ENCODE measurements around the gene ADAM12.
"Not testable (repeated sequence)": the region's sequence is repeated elsewhere in the genome, so short reads cannot be mapped to it uniquely, and the experiment has no call there.

ADAM12 gene

DNA sequence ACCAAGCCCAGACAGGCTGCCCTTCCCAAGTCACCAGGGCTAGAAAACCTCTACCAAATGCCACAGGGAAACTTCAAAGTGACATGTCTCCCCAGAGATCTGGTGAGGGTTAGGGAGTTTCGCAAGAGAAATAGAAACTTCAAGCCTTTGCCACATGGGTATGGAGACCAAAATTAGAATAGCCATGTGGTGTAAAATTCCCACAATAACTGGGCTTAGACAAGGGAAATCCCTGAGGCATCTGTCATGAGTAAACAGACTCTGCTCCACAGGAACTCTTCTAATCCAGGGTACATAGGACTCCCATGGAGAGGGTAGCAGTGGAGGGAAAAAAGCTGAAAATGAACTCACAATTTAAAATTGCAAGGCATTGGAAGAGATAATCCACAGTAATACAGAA, 14.3 kb downstream of the ADAM12 start:
- DNase-seq (ENCODE audit: low spot score) = no peak

DNA sequence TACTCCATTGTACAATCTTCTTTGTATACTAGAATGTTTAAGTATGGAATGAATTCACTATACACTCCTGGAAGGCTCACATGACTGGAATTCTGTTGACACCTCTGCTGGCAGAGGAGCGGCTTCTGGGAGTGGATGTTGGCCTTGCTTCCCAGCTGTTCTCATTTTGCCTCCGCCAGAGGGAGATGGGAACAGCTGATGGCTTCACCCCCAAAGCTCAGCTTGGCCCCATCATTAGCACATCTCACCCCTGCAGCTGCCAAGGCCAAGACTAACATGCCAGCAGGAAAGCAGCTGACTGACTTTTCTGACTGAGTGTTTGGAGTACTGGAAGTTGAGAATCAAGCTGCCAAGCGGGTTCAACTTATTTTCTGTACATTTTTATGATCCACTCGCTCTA, 15.1 kb downstream of the ADAM12 start:
- no peak for DNase-seq (ENCODE audit: low spot score)

DNA sequence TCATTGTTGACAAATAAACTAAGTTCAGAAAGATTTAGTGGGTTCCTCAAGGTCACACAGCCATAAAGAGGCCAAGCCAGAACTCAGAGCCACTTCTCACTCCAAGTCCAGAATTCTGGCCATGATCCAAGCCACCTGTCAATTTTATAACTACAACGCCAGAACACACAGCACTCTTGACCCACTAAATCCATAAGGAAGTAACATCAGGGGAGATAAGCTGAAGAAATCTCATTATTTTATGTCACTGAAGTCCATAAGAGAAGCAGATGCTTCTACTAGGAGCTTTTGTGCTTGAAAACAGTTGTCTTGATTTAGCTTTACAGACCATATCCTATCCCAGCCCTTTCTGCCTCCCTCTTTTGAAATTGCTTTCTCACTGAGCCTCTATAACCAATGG, 15.9 kb downstream of the ADAM12 start:
- no peak for DNase-seq (ENCODE audit: low spot score)

GRCh38 chr10:126369125-126369710, 19.1 kb downstream of the ADAM12 start:
- DNase-seq (ENCODE audit: low spot score) = no peak

DNA sequence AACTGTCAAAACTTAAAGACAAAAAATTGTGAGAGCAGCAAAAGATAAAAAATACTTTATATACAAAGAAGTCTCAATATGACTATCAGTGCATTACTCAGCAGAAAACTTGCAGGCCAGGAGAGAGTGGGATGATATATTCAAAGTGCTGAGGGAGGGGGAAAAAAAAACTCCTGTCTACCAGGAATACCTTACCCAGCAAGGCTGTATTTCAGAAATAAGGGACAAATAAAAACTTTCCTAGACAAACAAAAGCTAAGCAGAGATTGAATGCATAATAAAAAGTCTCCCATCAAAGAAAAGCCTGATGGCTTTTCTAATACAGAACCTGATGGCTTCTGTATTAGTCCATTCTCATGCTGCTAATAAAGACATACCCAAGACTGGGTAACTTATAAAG, 31.1 kb downstream of the ADAM12 start:
- no peak for DNase-seq (ENCODE audit: low spot score)

DNA sequence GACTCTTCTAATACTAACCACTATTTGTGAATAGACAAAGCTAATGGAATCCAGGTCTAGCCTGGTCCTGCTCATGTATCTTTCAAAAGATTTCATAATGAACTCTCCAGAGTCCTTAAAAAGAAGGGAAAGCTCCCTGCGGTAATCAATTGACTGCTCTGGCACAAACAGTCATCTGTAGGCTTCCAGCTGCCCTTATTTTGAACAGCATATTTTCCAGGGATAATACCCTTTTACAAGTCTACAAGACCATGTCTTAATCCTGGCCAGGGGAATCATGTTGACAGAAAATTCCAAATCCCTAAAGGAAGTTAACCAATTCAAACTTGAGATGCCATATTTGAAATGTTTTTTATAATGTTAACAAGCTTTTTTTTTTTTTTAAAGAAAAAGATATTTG, 34.6 kb downstream of the ADAM12 start:
- DNase-seq (ENCODE audit: low spot score) = no peak

DNA sequence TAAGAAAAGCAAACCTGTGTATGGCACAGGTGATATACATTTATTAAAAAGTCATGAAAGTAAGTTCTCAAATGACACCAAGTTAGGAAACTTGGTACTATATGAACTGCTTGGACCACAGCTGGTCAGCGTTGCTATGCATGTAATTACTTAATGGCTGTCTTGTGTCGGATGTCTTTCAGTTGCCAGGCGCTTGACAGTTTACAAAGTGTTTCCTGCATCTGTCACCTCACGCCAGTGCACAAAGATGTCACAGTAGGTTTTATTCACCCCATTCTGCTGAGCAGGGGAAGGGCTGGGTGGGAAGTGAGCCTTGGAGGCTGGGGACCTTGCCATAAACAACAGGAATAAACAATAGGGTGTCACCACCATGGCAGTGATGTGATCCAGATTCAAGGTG, 35.8 kb downstream of the ADAM12 start:
- no peak for DNase-seq (ENCODE audit: low spot score)

DNA sequence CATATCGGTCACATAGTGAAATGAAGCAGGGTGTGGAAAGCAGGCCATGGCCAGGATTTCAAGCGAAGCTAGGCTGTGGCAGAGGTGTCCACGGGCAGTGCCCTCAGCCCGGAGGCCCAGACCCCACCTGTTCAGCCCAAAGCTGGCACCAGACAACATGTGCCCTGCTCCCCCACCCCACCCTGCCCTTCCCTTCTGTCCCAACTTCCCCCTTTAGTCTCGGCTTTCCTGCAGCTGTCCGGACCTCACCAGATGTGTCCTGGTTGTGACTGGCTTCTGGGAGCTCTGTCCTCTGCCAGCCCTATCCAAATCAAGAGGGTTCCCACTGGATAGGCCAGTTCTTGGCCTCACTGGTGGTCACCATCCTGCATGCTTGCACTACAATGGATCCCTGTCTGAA, 37.3 kb downstream of the ADAM12 start:
- DNase-seq (ENCODE audit: low spot score) = no peak

GRCh38 chr10:126350216-126350992, 37.9 kb downstream of the ADAM12 start:
- DNase-seq (ENCODE audit: low spot score) = peak; percentile 57

DNA sequence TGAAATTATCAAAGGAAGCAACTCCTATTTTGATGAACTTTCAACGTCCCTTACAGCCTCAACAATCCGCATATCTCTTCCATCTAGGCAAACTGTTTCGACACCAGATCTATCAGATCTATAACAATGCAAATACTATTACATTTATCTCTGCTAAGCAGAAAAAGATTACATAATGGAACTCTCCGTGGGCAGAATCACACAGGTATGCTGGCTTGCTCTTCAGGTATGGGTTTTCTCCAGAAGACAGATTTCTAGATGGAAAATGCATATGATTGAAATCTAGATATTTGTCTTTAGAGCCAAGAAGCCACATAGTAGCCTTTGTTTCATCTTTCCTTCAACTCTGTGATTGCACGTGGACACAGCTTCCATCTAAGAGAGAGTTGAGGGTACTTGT, 38.6 kb downstream of the ADAM12 start:
- no peak for DNase-seq (ENCODE audit: low spot score)

DNA sequence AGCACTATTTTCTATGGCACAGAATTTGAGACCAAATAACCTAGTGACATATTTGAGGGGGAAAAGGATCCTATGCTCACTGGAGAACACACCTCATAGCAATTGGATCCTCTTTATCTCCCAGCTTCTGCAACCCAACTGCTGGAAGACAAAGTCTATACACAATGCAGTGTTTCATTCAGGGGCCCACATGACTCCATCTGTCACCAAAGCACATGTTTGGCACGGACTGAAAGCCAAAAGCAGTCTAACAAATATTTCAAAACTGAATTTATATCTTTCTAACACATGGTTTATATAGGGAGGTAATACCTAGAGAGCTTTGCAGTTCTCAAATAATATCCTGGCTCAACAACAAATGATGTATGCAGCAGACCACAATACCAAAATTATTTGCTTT, 39.2 kb downstream of the ADAM12 start:
- DNase-seq (ENCODE audit: low spot score) = no peak

DNA sequence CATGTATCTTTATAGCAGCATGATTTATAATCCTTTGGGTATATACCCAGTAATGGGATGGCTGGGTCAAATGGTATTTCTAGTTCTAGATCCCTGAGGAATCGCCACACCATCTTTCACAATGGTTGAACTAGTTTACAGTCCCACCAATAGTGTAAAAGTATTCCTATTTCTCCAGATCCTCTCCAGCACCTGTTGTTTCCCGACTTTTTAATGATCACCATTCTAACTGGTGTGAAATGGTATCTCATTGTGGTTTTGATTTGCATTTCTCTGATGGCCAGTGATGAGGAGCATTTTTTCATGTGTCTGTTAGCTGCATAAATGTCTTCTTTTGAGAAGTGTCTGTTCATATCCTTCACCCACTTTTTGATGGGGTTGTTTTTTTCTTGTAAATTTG, 44.8 kb downstream of the ADAM12 start:
- not testable (repeated sequence) for DNase-seq (ENCODE audit: low spot score)

DNA sequence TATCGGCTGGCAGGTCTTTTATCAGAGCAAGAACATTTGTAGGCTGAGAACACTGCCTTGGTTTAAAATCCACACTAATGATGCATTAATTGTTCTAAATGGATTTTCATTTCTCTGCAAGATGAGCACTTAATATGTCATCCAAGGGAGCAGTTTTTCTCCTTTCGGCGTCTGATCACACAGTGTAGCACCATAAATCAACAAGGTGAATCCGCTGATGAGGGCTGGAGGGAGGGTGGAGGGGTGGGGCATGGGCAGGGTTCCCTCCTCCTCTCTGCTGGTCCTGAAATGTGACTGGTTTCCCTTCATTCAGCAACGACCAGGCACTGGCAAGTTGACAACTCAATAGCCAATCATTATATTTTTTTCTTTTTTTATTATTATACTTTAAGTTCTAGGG, 45.6 kb downstream of the ADAM12 start:
- DNase-seq (ENCODE audit: low spot score) = no peak

DNA sequence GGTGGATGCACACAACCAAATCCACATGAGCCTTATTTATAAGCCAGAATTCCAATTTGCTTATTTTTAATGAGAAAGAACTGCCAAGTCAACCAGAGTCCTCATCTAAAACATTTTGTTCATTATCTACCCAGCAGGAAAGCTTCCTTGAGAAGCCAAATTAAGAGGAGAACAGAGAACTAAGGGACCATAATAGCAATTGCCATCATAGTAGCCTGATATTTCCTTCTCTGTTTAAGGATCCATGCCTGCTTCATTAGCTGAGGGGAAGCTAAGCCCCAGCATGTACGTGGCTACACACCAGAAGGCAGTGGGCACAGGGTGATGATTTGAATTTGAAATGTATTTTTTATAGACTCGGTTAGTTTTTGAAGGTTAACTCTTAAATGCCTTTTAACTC, 46.8 kb downstream of the ADAM12 start:
- DNase-seq (ENCODE audit: low spot score) = no peak

DNA sequence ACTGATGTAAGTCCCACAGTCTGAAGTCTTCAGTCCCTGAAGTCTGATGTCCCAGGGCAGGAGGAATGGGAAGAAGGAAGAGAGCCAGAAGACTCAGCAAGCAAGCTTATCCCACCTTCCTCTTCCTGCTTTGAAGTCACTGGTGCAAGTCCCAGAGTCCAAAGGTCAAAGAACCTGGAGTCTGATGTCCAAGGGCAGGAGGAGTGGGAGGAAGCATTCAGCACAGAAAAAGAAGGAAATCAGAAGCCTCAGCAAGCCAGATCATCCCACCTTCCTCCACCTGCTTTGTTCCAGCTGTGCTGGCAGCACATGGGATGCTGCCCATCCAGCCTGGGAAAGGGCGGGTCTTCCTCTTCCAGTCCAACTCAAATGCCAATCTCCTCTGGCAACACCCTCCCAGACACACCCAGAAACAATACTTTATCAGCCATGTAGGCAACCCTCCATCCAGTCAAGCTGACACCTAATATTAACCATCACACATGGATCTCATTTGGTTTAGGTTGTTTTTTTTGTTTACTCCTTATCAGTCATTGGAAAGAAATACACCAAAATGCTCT, 50.9 kb downstream of the ADAM12 start:
- DNase-seq (ENCODE audit: low spot score) = no peak

DNA sequence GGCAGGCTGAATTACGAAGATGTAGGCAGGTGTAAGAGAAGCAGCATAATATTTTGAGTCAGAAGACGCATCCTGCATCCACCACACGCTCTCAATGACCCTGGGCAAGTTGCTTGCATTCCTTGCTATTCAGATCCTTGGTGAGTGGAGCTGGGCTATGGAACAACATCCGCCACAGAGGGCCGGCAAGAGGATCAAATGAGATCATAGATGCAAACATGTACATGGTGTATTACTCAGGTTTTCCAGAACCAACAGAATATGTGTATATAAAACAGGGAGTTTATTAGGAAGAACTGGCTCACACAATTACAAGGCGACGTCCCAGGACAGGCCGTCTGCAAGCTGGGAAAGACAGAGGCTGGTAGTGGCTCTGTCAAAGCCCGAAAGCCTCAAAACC, 51.5 kb downstream of the ADAM12 start:
- DNase-seq (ENCODE audit: low spot score) = no peak

- no peak for DNase-seq (ENCODE audit: low spot score)
These were observed 54.0 kb downstream of the ADAM12 start for GRCh38 chr10:126334272-126334671.

DNA sequence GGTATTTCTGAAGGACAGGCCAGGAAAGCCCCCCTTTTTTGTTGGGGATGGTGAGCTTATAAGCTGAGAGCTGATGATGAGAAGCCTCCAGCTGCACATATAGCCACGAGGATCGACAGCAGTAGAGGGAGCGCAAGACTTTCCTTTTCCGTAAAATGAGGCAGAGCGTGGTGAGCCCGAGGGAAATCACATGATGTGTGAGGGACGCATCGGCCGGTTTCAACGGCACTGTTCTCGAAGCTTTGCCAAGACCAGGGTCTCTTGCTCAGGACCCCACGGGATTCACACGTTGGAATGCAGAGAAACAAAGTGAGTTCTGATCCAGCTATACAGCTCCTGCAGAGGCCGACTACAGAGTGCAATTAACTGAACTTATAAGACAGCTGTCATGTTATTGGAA, 55.7 kb downstream of the ADAM12 start:
- no peak for DNase-seq (ENCODE audit: low spot score)

DNA sequence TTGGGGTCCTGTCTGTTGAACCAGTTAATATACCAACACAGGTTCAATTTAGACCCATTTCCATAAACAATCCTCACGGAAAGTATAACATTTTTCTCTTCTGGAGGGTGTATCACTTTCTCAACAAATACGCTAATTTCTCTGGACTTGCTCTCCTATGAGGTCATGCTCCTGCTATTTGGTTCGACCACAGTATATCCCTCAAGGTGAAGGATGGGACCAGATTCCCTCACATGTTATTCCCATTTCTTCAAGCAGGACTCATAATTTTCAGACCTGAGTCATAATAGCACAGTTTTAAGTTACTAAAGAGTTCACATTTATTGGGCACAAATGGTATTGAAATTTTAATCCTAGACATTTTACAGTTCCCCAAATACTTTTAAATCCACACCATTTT, 57.2 kb downstream of the ADAM12 start:
- DNase-seq (ENCODE audit: low spot score) = no peak

GRCh38 chr10:126324826-126325225, 63.5 kb downstream of the ADAM12 start:
- no peak for DNase-seq (ENCODE audit: low spot score)

GRCh38 chr10:126321440-126321839, 66.8 kb downstream of the ADAM12 start:
- no peak for DNase-seq (ENCODE audit: low spot score)

GRCh38 chr10:126317751-126318150, 70.5 kb downstream of the ADAM12 start:
- DNase-seq (ENCODE audit: low spot score) = no peak

DNA sequence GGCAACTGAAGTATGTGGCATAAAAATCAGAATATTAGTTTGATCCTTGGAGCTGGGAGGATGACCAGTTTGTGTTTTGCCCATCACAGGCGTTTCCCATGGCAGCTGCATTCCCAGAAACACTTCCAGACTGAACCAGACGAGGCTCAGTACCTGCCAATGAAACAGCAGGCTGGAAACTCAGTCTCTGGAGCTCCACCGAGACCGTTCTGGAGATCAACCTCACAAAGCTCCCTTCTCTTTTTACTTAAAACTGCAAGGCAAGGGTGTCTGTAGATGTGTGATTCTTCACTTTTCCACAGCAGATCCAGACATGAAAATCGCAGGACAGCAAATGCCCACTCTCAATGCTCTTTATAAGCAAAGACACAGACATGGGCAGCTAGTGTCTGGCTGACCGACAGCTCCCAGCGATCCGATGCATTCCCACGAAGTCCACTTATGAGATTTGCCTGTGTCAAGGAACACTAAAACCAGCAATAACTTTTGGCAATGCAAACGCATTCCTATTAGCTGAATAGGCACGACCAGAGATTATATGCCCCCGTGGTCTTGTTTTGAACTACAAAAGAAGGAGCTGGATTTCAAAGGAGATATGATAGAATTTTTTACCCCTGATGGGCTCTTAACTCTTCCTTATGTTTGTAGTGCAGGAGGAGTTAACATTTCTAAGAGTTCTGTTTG, 72.6 kb downstream of the ADAM12 start:
- no peak for DNase-seq (ENCODE audit: low spot score)

All from LoVo (cell line).